GM12865 (cell line): Measurements from ENCODE around the gene KIFAP3.

Source experiments
- DNase-seq: peaks from one replicate; pipeline ENCODE4 v3.0.0; 2010; ENCODE audit warnings: low read depth
- H3K4me3 ChIP-seq: 2 replicates; pipeline ENCODE4 v1.5.1; 2011; ENCODE audit warnings: mild to moderate bottlenecking, low read depth, low read length, control low read depth
- CTCF ChIP-seq: IDR thresholded peaks from 2 replicates; pipeline ENCODE4 v1.5.1; 2011; ENCODE audit warnings: low read length, control low read depth, low read depth, inconsistent platforms; ENCODE audit not compliant: insufficient read depth; ENCODE audit errors: missing control alignments

KIFAP3 gene

GRCh38 chr1:169890761-169891538, 183.5 kb downstream of the KIFAP3 start:
- no peak for TF ChIP-seq CTCF
- H3K4me3 ChIP-seq = peak overlapping the region; percentile 73
- DNase-seq = peak; percentile 60

- no peak for DNase-seq
- H3K4me3 ChIP-seq = no peak overlapping the region
- no peak for TF ChIP-seq CTCF
Measured at GRCh38 chr1:169889871-169890270, 184.6 kb downstream of the KIFAP3 start.

- H3K4me3 ChIP-seq = no peak overlapping the region
- no peak for DNase-seq
- no peak for TF ChIP-seq CTCF
Measured at GRCh38 chr1:169886931-169887330, 187.6 kb downstream of the KIFAP3 start.

- no peak overlapping the region for H3K4me3 ChIP-seq
- DNase-seq = no peak
- TF ChIP-seq CTCF = no peak
Measured at GRCh38 chr1:169886422-169886821, 188.1 kb downstream of the KIFAP3 start.

GRCh38 chr1:169885207-169885606, 189.3 kb downstream of the KIFAP3 start:
- no peak for DNase-seq
- no peak for TF ChIP-seq CTCF
- no peak overlapping the region for H3K4me3 ChIP-seq

GRCh38 chr1:169884634-169885033, 189.9 kb downstream of the KIFAP3 start:
- no peak for TF ChIP-seq CTCF
- no peak overlapping the region for H3K4me3 ChIP-seq
- no peak for DNase-seq

- no peak for TF ChIP-seq CTCF
- no peak for DNase-seq
- H3K4me3 ChIP-seq = no peak overlapping the region
Measured at GRCh38 chr1:169882039-169882511, 192.4 kb downstream of the KIFAP3 start.
